GM23338 (cell line): ENCODE measurements around the gene PSMD13.

ENCODE experiments used
- CREB1 ChIP-seq: fragments of 250-450 bp; sonication (Bioruptor Pico); IDR thresholded peaks from 2 replicates; pipeline ENCODE4 v1.5.0; 2020; ENCODE audit warnings: low read depth, mild to moderate bottlenecking, moderate library complexity
- EZH2 ChIP-seq: fragments of 200-600 bp; sonication (generic); IDR thresholded peaks from one replicate; pipeline ENCODE4 v1.8.0; 2017; ENCODE audit warnings: antibody characterized with exemption, mild to moderate bottlenecking, low read depth; ENCODE audit not compliant: unreplicated experiment
- EZH2phosphoT487 ChIP-seq: fragments of 200-600 bp; sonication (generic); IDR thresholded peaks from one replicate; pipeline ENCODE4 v1.8.1; 2018; ENCODE audit warnings: antibody characterized with exemption; ENCODE audit not compliant: unreplicated experiment
- POLR2AphosphoS5 ChIP-seq: IDR thresholded peaks from 2 replicates; pipeline ENCODE4 v1.6.1; 2016; ENCODE audit warnings: antibody characterized with exemption, low read depth
- STAT1 ChIP-seq: IDR thresholded peaks from one replicate; pipeline ENCODE4 v1.6.1; 2016; ENCODE audit warnings: antibody characterized with exemption; ENCODE audit not compliant: unreplicated experiment
- TF ChIP-seq, protein P1 (sequence below), 2 experiments: fragments of 200-600 bp in 1 of 2; sonication (generic) in 1 of 2; conservative IDR thresholded peaks; 2 replicates each; pipeline versions ENCODE4 v1.5.1 to v1.6.1; 2016 to 2017; ENCODE audit warnings: antibody characterized with exemption in 2 of 2, low read depth in 2 of 2, mild to moderate bottlenecking in 2 of 2, moderate library complexity in 1 of 2

GRCh38 chr11:235997-236773 is 591 bp upstream of the PSMD13 start, which contains the start of gene SIRT3:
- TF ChIP-seq CREB1 (CRISPR knock-in tag) (peak; percentile 74), POLR2AphosphoS5 (peak; percentile 76), EZH2 (no peak), EZH2phosphoT487 (no peak), STAT1 (no peak)
- TF ChIP-seq, protein P1, sequence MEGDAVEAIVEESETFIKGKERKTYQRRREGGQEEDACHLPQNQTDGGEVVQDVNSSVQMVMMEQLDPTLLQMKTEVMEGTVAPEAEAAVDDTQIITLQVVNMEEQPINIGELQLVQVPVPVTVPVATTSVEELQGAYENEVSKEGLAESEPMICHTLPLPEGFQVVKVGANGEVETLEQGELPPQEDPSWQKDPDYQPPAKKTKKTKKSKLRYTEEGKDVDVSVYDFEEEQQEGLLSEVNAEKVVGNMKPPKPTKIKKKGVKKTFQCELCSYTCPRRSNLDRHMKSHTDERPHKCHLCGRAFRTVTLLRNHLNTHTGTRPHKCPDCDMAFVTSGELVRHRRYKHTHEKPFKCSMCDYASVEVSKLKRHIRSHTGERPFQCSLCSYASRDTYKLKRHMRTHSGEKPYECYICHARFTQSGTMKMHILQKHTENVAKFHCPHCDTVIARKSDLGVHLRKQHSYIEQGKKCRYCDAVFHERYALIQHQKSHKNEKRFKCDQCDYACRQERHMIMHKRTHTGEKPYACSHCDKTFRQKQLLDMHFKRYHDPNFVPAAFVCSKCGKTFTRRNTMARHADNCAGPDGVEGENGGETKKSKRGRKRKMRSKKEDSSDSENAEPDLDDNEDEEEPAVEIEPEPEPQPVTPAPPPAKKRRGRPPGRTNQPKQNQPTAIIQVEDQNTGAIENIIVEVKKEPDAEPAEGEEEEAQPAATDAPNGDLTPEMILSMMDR (conservative IDR thresholded peaks at IDR 0.05; ENCODE audit: low read depth in 2 of 2): 0 out of 4 replicates have a peak, but pooled peaks of 1 of the 2 experiments have one; percentile 9
